SIG-M5 (cell line): ENCODE measurements around the gene MRPL2.
"Not testable (repeated sequence)": the region's sequence is repeated elsewhere in the genome, so short reads cannot be mapped to it uniquely, and the experiment has no call there.

Source experiments
- DNase-seq: peaks from one replicate; lab custom pipeline; 2025; lab: John Stamatoyannopoulos, UW

The MRPL2 gene

DNA sequence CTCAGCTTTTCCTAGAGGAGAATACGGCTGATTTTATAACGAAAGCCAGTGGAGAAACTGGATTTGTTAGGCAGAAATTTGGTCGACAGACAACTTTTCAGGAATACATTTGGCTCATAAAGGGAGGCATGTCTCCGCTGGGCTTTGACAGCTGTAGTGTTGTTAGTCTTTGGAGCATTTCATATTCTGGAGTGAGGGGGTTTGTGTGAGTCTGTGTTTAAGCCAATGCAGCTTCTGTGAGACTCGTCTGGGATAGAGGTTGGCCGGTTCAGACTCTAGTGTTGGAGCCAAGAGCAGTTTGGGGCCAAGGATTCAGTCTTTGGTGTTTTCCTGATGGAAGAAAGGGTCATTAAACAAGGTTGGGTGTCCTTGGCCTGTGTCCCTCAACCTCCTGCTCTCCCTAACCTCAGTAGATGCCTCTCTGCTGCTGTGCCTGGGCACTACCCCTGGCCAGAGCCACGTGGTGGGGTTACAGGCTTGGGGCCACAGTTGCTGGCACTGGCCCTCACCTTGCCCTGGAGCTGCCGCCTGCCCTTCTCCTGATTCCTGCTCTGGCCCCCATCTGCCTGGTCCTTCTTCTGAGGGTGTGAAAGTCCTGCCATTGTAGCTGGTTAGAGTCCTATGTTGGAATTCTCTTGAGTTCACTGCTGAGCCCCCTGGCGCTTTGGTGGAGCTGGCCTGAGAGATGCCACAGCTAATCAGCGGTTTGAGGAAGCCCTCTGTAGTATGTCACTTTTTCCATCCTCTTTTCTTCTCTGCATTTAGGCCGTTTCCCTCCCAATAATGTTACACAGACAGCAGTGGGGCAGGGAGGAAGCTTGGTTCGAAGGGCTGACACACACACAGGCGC lies 23.8 kb upstream of the MRPL2 start:
- DNase-seq, result no peak

DNA sequence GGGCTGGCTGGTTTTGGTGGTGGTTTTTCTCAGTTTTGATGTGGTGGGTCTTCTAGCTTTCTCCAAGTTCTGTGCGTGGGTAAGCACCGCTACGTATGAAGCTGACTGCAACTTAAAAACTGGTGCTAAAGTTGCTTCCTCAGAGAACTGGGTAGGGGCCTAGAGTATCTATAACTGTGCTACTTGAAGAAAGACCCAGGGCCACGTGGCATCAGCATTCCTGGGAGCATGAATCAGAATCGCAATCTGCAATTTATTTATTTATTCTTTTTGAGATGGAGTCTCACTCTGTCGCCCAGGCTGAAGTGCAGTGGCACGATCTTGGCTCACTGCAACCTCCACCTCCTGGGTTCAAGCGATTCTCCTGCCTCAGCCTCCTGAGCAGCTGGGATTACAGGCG lies 22.7 kb upstream of the MRPL2 start:
- DNase-seq, result not testable (repeated sequence)

GRCh38 chr6:43081043-43081442 lies 21.8 kb upstream of the MRPL2 start:
- DNase-seq, result no peak

- DNase-seq, result no peak
These were observed 19.5 kb upstream of the MRPL2 start for GRCh38 chr6:43078691-43079090.

GRCh38 chr6:43077981-43078511 lies 18.8 kb upstream of the MRPL2 start:
- DNase-seq, result no peak

DNA sequence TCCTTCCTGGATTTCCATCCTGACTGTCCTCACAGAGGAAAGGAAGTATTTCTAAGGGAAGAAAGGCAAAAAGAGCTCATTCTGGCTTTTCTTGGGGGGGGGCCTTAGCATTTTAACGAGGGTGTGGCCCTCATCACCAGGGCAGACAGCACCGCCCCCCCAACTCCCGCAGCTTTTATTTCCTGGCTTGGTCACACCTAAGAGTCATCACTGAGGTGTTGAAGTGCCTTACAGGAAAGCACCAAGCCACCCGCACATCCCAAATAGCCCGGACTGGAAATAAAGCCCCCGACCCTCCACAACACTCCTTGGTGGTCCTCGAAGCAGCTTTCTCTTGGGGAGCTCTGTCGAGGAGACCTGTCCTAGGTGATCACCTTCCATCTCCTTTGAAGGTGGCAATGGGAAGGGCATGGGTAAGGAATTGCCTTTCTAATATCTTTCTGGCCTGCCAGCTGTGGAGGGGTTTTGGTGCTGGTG lies 18.1 kb upstream of the MRPL2 start:
- DNase-seq, result no peak

- DNase-seq, result no peak
These were observed 17.5 kb upstream of the MRPL2 start for GRCh38 chr6:43076464-43077332.

GRCh38 chr6:43075670-43076463 lies 16.6 kb upstream of the MRPL2 start, which contains the start of gene PTK7:
Gene PTK7 (plus strand): TSS chr6:43076314. CDS start chr6:43076489, 175 bp downstream.
- DNase-seq, result no peak

- no peak for DNase-seq
These were observed 15.8 kb upstream of the MRPL2 start for GRCh38 chr6:43074847-43075669.

GRCh38 chr6:43070028-43070632 lies 10.9 kb upstream of the MRPL2 start:
- no peak for DNase-seq

DNA sequence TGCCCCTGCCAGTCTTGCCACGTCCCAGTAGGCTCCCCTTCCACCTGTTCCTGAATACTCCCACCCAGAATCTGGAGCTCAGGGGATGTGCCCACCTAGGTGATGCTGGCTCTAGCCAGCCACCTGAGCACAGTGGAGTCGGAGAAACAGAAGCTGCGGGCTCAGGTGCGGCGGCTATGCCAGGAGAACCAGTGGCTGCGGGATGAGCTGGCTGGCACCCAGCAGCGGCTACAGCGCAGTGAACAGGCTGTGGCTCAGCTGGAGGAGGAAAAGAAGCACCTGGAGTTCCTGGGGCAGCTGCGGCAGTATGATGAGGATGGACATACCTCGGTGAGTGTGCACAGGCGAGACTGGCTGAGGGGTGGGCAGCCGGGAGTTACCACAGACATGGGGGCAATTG lies 3.6 kb upstream of the MRPL2 start:
- no peak for DNase-seq

- DNase-seq, result no peak
These were observed 2.6 kb upstream of the MRPL2 start for GRCh38 chr6:43061861-43062260.

DNA sequence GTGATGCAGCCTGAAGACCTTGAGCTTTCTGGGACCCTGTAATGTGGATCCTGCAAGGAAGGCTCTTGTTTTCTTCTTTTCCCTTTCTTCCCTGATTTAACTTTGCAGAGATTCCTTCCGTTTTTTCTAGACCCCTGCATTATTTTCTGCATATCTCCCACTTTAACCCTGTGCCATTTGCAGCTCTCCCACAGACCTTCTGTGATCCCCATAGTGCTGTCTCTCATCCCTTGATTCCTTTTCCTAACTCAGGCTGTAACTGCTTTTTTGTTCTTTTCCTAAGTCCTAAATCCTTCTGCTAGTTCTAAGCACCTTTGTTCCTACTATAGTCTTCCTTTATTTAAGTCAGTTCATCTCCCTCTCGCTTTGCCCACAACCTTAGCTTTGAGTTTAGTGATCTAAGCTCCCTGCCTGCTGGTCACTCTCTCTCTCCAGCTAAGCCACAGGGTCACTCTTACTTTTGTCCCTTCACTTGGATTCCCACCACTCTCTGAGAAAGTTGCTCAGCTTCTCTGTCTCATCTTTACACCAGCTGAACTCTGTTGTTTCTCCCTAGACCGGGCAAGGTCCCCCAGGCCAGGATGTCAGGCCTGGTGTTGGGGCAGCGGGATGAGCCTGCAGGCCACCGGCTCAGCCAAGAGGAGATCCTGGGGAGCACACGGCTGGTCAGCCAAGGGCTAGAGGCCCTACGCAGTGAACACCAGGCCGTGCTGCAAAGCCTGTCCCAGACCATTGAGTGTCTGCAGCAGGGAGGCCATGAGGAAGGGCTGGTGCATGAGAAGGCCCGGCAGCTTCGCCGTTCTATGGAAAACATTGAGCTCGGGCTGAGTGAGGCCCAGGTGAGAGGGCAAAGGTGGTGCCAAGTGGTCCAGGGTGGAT lies 1.8 kb upstream of the MRPL2 start:
- no peak for DNase-seq

DNA sequence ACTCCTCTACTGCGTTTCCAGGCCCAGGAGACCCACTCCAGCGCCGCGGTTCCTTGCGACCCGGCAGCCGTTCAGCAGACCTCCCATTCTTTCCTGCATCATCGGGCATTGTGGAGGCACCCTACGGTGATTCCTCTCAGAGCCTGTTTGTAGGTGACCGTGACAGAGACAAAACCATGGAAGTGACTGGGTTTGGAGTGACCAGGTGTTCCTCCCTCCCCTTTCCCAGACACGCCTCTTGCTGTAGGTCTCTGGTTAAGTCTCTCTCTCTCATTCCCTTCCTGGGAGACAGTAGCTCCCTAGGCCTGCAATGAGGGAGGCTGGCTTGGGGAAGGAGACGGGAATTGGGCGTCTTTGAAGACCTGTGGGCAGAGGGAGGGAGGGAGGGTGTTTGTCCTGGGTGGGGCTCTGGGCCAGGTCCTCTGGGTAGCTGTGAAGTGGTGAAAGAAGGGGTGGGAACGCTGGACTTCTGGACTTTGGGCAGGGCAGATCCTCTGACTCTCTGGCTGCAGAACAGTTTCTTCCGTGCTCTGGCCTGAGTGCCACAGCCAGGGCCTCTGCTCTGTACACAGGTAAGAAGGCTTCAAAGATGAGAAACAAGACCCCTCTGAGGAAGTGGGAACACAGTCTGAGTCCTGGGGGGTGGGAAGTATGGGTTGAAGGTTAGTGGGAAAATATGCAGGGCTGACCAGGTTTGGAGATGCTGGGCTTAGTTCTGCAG lies 960 bp upstream of the MRPL2 start:
- DNase-seq, result no peak

- DNase-seq, result no peak
These were observed 703 bp downstream of the MRPL2 start for GRCh38 chr6:43058531-43058930.

GRCh38 chr6:43055966-43056365 lies 3.3 kb downstream of the MRPL2 start:
- no peak for DNase-seq

GRCh38 chr6:43054206-43054943 lies 4.9 kb downstream of the MRPL2 start:
- DNase-seq, result no peak
